ENCODE results near the gene GAN.

DNA sequence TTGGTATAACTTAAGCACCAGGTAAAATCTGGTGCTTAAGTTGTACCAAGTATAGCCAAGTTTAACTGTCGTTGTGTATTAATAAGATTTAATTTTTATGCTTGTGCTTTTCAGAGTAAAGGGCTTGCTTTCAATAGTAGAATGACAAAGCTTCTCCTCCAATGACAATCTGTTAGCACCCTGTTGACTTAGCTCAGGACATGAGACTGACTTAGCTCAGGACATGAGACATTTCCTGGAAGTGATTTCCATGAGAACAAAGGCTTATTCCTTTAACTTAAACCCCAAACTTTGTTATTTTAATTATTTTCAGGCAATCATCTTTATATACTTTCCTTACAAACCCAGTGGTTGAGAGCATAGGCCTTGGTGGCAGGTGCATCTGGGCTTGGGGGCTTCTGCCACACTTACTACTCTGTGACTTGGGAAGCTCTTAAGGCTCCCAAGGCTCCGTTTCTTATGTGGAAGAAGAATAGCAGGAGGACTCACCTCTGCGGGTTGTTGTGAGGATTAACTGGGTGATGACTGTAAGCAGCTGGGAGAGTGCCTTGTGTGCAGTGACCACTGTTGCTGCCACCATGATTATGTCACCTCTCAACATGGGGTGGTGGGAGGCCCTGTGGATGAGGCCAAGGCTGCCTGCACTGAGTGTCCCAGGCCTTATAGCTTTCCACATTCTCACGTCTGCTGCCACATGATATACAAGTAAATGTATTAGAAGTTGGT lies 70.4 kb downstream of the GAN start:
- TF ChIP-seq KLF16 (tag by site-specific recombination; IDR thresholded peaks at IDR 0.05) (no peak), ZBTB21 (tag by site-specific recombination; IDR thresholded peaks at IDR 0.05) (no peak), CTCF (tag by site-specific recombination; IDR thresholded peaks at IDR 0.05) (no peak), ZNF639 (tag by site-specific recombination; IDR thresholded peaks at IDR 0.05) (no peak), ZNF280D (tag by site-specific recombination; IDR thresholded peaks at IDR 0.05) (no peak), ZNF791 (tag by site-specific recombination; IDR thresholded peaks at IDR 0.05) (no peak), ZNF664 (tag by site-specific recombination; IDR thresholded peaks at IDR 0.05) (no peak), ZNF510 (tag by site-specific recombination; IDR thresholded peaks at IDR 0.05; ENCODE audit: insufficient replicate concordance) (no peak), SETDB1 (IDR thresholded peaks at IDR 0.05; ENCODE audit: insufficient read length, low read length) (no peak), ZNF555 (tag by site-specific recombination; conservative IDR thresholded peaks at IDR 0.05) (no peak), ZNF324 (tag by site-specific recombination; IDR thresholded peaks at IDR 0.05) (no peak), KLF10 (tag by site-specific recombination; IDR thresholded peaks at IDR 0.05) (no peak), ZBTB26 (tag by site-specific recombination; optimal IDR thresholded peaks at IDR 0.05) (no peak)
- TF ChIP-seq, protein P1, sequence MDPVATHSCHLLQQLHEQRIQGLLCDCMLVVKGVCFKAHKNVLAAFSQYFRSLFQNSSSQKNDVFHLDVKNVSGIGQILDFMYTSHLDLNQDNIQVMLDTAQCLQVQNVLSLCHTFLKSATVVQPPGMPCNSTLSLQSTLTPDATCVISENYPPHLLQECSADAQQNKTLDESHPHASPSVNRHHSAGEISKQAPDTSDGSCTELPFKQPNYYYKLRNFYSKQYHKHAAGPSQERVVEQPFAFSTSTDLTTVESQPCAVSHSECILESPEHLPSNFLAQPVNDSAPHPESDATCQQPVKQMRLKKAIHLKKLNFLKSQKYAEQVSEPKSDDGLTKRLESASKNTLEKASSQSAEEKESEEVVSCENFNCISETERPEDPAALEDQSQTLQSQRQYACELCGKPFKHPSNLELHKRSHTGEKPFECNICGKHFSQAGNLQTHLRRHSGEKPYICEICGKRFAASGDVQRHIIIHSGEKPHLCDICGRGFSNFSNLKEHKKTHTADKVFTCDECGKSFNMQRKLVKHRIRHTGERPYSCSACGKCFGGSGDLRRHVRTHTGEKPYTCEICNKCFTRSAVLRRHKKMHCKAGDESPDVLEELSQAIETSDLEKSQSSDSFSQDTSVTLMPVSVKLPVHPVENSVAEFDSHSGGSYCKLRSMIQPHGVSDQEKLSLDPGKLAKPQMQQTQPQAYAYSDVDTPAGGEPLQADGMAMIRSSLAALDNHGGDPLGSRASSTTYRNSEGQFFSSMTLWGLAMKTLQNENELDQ (tag by site-specific recombination; IDR thresholded peaks at IDR 0.05; ENCODE audit: low read depth) = no peak
